Transverse colon (tissue), 4 donors: Measurements from ENCODE around the gene LTA.

ENCODE experiments used
- CTCF ChIP-seq, 5 experiments: fragments of 200-600 bp in 3 of 5; fragments of 450-650 bp in 2 of 5; sonication (generic) in 3 of 5; IDR thresholded peaks; 1 replicate in 2 of 5; 2 replicates in 3 of 5; pipeline ENCODE4 v1.5.1; 2016 to 2017; ENCODE audit warnings: antibody characterized with exemption in 5 of 5, inconsistent platforms in 3 of 5, mild to moderate bottlenecking in 2 of 5, moderate library complexity in 1 of 5
- POLR2A ChIP-seq: fragments of 450-650 bp; IDR thresholded peaks from one replicate; pipeline ENCODE4 v1.6.1; 2016; ENCODE audit warnings: antibody characterized with exemption, mild to moderate bottlenecking, moderate library complexity
- POLR2AphosphoS5 ChIP-seq, 3 donors: sonication (generic); formaldehyde crosslinking; IDR thresholded peaks; one replicate each; pipeline ENCODE4 v1.6.1; 2016; ENCODE audit warnings: antibody characterized with exemption in 3 of 3

DNA sequence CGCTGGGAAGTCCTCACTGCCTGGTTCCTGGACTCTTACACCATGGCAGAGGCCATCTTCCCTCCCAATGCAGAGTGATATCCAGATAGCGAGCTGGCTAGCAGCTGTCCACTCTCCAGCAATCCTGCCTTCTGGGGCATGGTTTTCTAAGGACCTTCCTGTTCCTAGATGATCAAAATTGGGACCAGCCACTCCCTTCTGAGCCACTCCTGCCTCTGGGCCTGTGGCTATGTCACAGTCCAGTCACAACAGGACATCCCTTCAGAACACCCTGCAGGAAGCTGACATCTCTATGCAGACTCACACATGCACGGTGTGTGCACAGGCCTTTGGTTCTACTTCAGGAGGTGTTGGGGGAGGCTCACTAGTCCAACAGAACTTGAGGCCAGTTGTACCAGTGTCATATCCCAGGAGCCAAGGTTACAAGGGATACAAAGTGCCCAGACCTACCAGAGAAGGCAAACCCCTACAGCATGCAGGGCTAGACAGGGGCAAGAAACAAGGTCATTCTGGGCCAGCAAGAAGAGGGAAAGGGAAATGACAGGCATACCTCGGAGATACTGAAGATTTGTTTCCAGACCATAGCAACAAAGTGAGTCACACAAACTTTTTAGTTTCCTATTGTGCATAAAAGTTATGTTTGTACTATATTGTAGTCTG, 46.0 kb upstream of the LTA start:
- TF ChIP-seq CTCF (IDR thresholded peaks at IDR 0.05) (no peak), POLR2A (no peak), POLR2AphosphoS5 (IDR thresholded peaks at IDR 0.05) (no peak)
